Mucosa of descending colon (tissue), 3 donors: ENCODE results near the gene FBXW11. TPM values are rescaled to one million over a fixed set of nuclear protein-coding genes. Genes with fewer than 3 reads are reported as not detected.

ENCODE experiments used
- ATAC-seq: fragments of 200-7000 bp; cut with Tn5 transposase; one replicate; pipeline ENCODE4 v1.9.1; 2020; ENCODE audit warnings: mild to moderate bottlenecking, moderate library complexity
- DNase-seq, 3 donors: peaks; one replicate each; pipeline ENCODE4 v3.0.0-alpha.2; 2020
- H3K36me3 ChIP-seq: fragments of 200-600 bp; one replicate; pipeline ENCODE4 v1.8.0; 2021; ENCODE audit warnings: low read depth, mild to moderate bottlenecking
- H3K4me1 ChIP-seq: fragments of 200-600 bp; one replicate; pipeline ENCODE4 v1.8.0; 2021; ENCODE audit warnings: low read depth, mild to moderate bottlenecking
- H3K4me3 ChIP-seq: fragments of 200-600 bp; one replicate; pipeline ENCODE4 v1.8.0; 2021; ENCODE audit warnings: mild to moderate bottlenecking
- H3K9me3 ChIP-seq: fragments of 200-600 bp; one replicate; pipeline ENCODE4 v1.8.0; 2021; ENCODE audit warnings: mild to moderate bottlenecking
- CTCF ChIP-seq: fragments of 200-600 bp; IDR thresholded peaks from one replicate; pipeline ENCODE4 v1.8.0; 2022; ENCODE audit warnings: antibody characterized with exemption, mild to moderate bottlenecking
- intact Hi-C, 2 donors: fragments of 100-400 bp; cut with DNase I in 1 of 2; cut with micrococcal nuclease in 1 of 2; formaldehyde crosslinking; loops; one replicate each; pipeline versions ENCODE4 v1.11.0 to v1.11.1; 2022; cut with DNase I, micrococcal nuclease
- total RNA-seq, 3 donors: library from RNA; stranded (reverse); fragmentation: NEBNext Ultra II Directional in 2 of 3; extraction: Animal tissue kit (Norgen Biotek cat#: 25700) in 2 of 3; gene quantifications; one replicate each; pipeline versions ENCODE4 v1.2.1 to v1.2.4, GENCODE V29; 2021 to 2023
- donor health status: DM: no; HTN: no; CAD: no; lungs with moderate emphysema.
- donor health status: DM: no; HTN: no; CAD: no.
- donor health status: DM: no; HTN: yes; CAD: no.

FBXW11 gene
- total RNA-seq, 3 donors from 2014 or later, result 37.2 to 50.2 (median 39.5) TPM

GRCh38 chr5:171826132-171826531 is 180.3 kb downstream of the FBXW11 start:
- TF ChIP-seq CTCF, result no peak
- Histone ChIP-seq H3K9me3 (no peaks in the 10 kb centered on the region), H3K36me3 (no peaks in the 10 kb centered on the region), H3K4me1 (peaks cover 6% of the 10 kb centered on the region), H3K4me3 (no peak overlapping the region)
- ATAC-seq, result no peak
- intact Hi-C loops, result no loop called here
- no peak for DNase-seq

- intact Hi-C loops, result no loop called here
- TF ChIP-seq CTCF, result no peak
- Histone ChIP-seq H3K9me3 (no peaks in the 10 kb centered on the region), H3K36me3 (no peaks in the 10 kb centered on the region), H3K4me3 (no peak overlapping the region), H3K4me1 (peaks cover 3% of the 10 kb centered on the region)
- DNase-seq (no peak), ATAC-seq (no peak)
Measured at GRCh38 chr5:171825051-171825450, 181.4 kb downstream of the FBXW11 start.

GRCh38 chr5:171823269-171823668 is 183.2 kb downstream of the FBXW11 start:
- no peak overlapping the region for H3K4me3 ChIP-seq
- no peak for TF ChIP-seq CTCF
- DNase-seq (peak; percentile 74 to 89 (median 85)), ATAC-seq (peak; percentile 96)
- H3K36me3 ChIP-seq, result no peaks in the 10 kb centered on the region
- no peaks in the 10 kb centered on the region for H3K9me3 ChIP-seq
- peaks cover 3% of the 10 kb centered on the region for H3K4me1 ChIP-seq
- intact Hi-C loops, result no loop called here

GRCh38 chr5:171821286-171821685 is 185.2 kb downstream of the FBXW11 start:
- no peak overlapping the region for H3K4me3 ChIP-seq
- DNase-seq (no peak), ATAC-seq (no peak)
- TF ChIP-seq CTCF, result no peak
- intact Hi-C loops, result no loop called here
- peaks cover 3% of the 10 kb centered on the region for H3K4me1 ChIP-seq
- no peaks in the 10 kb centered on the region for H3K9me3 ChIP-seq
- H3K36me3 ChIP-seq, result no peaks in the 10 kb centered on the region

GRCh38 chr5:171820561-171820960 is 185.9 kb downstream of the FBXW11 start:
- ATAC-seq (no peak), DNase-seq (no peak)
- intact Hi-C loops, result no loop called here
- Histone ChIP-seq H3K36me3 (no peaks in the 10 kb centered on the region), H3K9me3 (no peaks in the 10 kb centered on the region), H3K4me3 (no peak overlapping the region), H3K4me1 (peaks cover 3% of the 10 kb centered on the region)
- no peak for TF ChIP-seq CTCF

GRCh38 chr5:171816666-171817065 is 189.8 kb downstream of the FBXW11 start:
- no peak for TF ChIP-seq CTCF
- H3K36me3 ChIP-seq, result no peaks in the 10 kb centered on the region
- no peak for DNase-seq

More at GRCh38 chr5:171816666-171817065, 189.8 kb downstream of the FBXW11 start:
- H3K9me3 ChIP-seq, result no peaks in the 10 kb centered on the region
- no peak for ATAC-seq
- intact Hi-C loops, result no loop called here
- H3K4me1 ChIP-seq, result no peaks in the 10 kb centered on the region
- no peak overlapping the region for H3K4me3 ChIP-seq
